ENCODE measurements around the gene SETD1A. TPM values are rescaled to one million over a fixed set of nuclear protein-coding genes. Genes with fewer than 3 reads are reported as not detected.

The SETD1A gene
- total RNA-seq = 11.0 TPM
- long read RNA-seq, partial matches to known transcripts = 4 of 4 reads
- long read RNA-seq, other reads (novel, unspliced or antisense) = 0 of 4 reads

- DNase-seq (peak; percentile 97), ATAC-seq (peak; percentile 91)
- intact Hi-C loops (cut with micrococcal nuclease) = no loop called here
These were observed at the start of gene SETD1A for GRCh38 chr16:30957456-30958174. Gene SETD1A, plus strand, starts transcription at chr16:30957754. Its CDS starts 978 bp downstream, at chr16:30958732.

GRCh38 chr16:30910427-30911029 lies 47.0 kb upstream of the SETD1A start:
- ATAC-seq (no peak), DNase-seq (no peak)
- intact Hi-C loops (cut with micrococcal nuclease) = no loop called here

- ATAC-seq = no peak
- no peak for DNase-seq
- intact Hi-C loops (cut with micrococcal nuclease) = no loop called here
These were observed 44.7 kb upstream of the SETD1A start for GRCh38 chr16:30912794-30913412.

- DNase-seq (no peak), ATAC-seq (no peak)
- intact Hi-C loops (cut with micrococcal nuclease) = no loop called here
These were observed 42.7 kb upstream of the SETD1A start for GRCh38 chr16:30914830-30915229.

- no peak for ATAC-seq
- intact Hi-C loops (cut with micrococcal nuclease) = no loop called here
- DNase-seq = no peak
These were observed 38.9 kb upstream of the SETD1A start for GRCh38 chr16:30918614-30919013.

GRCh38 chr16:30920891-30921290 lies 36.7 kb upstream of the SETD1A start:
- ATAC-seq (no peak), DNase-seq (no peak)
- intact Hi-C loops (cut with micrococcal nuclease) = no loop called here

GRCh38 chr16:30921459-30921747 lies 36.2 kb upstream of the SETD1A start:
- intact Hi-C loops (cut with micrococcal nuclease) = no loop called here
- no peak for DNase-seq
- ATAC-seq = no peak

- DNase-seq = peak; percentile 90
- peak; percentile 26 for ATAC-seq
- intact Hi-C loops (cut with micrococcal nuclease) = no loop called here
These were observed 35.7 kb upstream of the SETD1A start for GRCh38 chr16:30921748-30922419.

- DNase-seq (peak; percentile 99), ATAC-seq (peak; percentile 83)
- intact Hi-C loops (cut with micrococcal nuclease) = no loop called here
These were observed 35.1 kb upstream of the SETD1A start for GRCh38 chr16:30922420-30922959.

GRCh38 chr16:30922960-30923535 lies 34.5 kb upstream of the SETD1A start:
- DNase-seq (peak; percentile 99), ATAC-seq (peak; percentile 81)
- intact Hi-C loops (cut with micrococcal nuclease) = no loop called here

GRCh38 chr16:30923554-30924075 lies 33.9 kb upstream of the SETD1A start, which contains the start of gene FBXL19:
Gene FBXL19, plus strand, starts transcription at chr16:30923572. Its CDS starts 2,183 bp downstream, at chr16:30925755.
- DNase-seq (peak; percentile 60), ATAC-seq (no peak)
- intact Hi-C loops (cut with micrococcal nuclease) = no loop called here

GRCh38 chr16:30924076-30924912 lies 33.3 kb upstream of the SETD1A start:
- peak; percentile 54 for DNase-seq
- intact Hi-C loops (cut with micrococcal nuclease) = no loop called here

GRCh38 chr16:30924913-30925631 lies 32.5 kb upstream of the SETD1A start:
- no peak for DNase-seq
- intact Hi-C loops (cut with micrococcal nuclease) = no loop called here
- ATAC-seq = no peak

More at GRCh38 chr16:30924076-30924912, 33.3 kb upstream of the SETD1A start:
- no peak for ATAC-seq

- DNase-seq = no peak
- no peak for ATAC-seq
- intact Hi-C loops (cut with micrococcal nuclease) = no loop called here
These were observed 31.9 kb upstream of the SETD1A start for GRCh38 chr16:30925632-30925987.

- ATAC-seq (no peak), DNase-seq (no peak)
- intact Hi-C loops (cut with micrococcal nuclease) = no loop called here
These were observed 31.4 kb upstream of the SETD1A start for GRCh38 chr16:30925995-30926811.

GRCh38 chr16:30926937-30927788 lies 30.4 kb upstream of the SETD1A start:
- DNase-seq (no peak), ATAC-seq (no peak)
- intact Hi-C loops (cut with micrococcal nuclease) = no loop called here
